Measurements from ENCODE around the gene ACOX1.

GRCh38 chr17:75899353-75899752, 79.6 kb downstream of the ACOX1 start:
- no peak for TF ChIP-seq CTCF (IDR thresholded peaks at IDR 0.05; ENCODE audit: insufficient read depth, low read length)
- TF ChIP-seq SPI1 (IDR thresholded peaks at IDR 0.05; ENCODE audit: borderline replicate concordance, low read depth): no peak
- no peak for TF ChIP-seq REST (IDR thresholded peaks at IDR 0.05; ENCODE audit: insufficient replicate concordance, low read depth)
- no peak for TF ChIP-seq POLR2AphosphoS5 (IDR thresholded peaks at IDR 0.05; ENCODE audit: low read depth)

All from HL-60 (cell line).